HepG2 (cell line): ENCODE measurements around the gene ADI1. TPM values are rescaled to one million over a fixed set of nuclear protein-coding genes. Genes with fewer than 3 reads are reported as not detected.

Experiments
- BCL6 ChIP-seq: IDR thresholded peaks from 2 replicates; pipeline ENCODE4 v1.6.1; 2016; ENCODE audit warnings: missing genetic modification reagents, missing compliant biosample characterization
- CENPT ChIP-seq: sonication (generic); formaldehyde crosslinking; IDR thresholded peaks from 2 replicates; pipeline ENCODE4 v1.8.0; 2022; ENCODE audit warnings: low read depth, mild to moderate bottlenecking, moderate library complexity, missing genetic modification reagents
- ELF3 ChIP-seq: IDR thresholded peaks from 2 replicates; pipeline ENCODE4 v1.6.1; 2016; ENCODE audit warnings: missing genetic modification reagents, missing compliant biosample characterization
- MTF1 ChIP-seq: sonication (generic); formaldehyde crosslinking; IDR thresholded peaks from 2 replicates; pipeline ENCODE4 v1.5.0; 2020; ENCODE audit warnings: missing genetic modification reagents
- NFKBIZ ChIP-seq: IDR thresholded peaks from 2 replicates; pipeline ENCODE4 v1.6.1; 2018; ENCODE audit warnings: missing genetic modification reagents, missing compliant biosample characterization
- NFYB ChIP-seq: sonication (generic); formaldehyde crosslinking; IDR thresholded peaks from 2 replicates; pipeline ENCODE4 v1.4.0; 2020; ENCODE audit warnings: missing genetic modification reagents
- PRPF4 ChIP-seq: fragments of 200-400 bp; formaldehyde crosslinking; IDR thresholded peaks from 2 replicates; pipeline ENCODE4 v1.6.1; 2016; ENCODE audit warnings: low read length, low read depth; ENCODE audit not compliant: poor library complexity, severe bottlenecking
- SMAD3 ChIP-seq: sonication (generic); formaldehyde crosslinking; IDR thresholded peaks from 2 replicates; pipeline ENCODE4 v1.4.0; 2020; ENCODE audit warnings: missing genetic modification reagents
- SNAPC2 ChIP-seq: sonication (generic); formaldehyde crosslinking; IDR thresholded peaks from 2 replicates; pipeline ENCODE4 v1.8.1; 2022; ENCODE audit warnings: mild to moderate bottlenecking, missing genetic modification reagents
- ZC3H4 ChIP-seq: sonication (generic); formaldehyde crosslinking; IDR thresholded peaks from 2 replicates; pipeline ENCODE4 v1.4.0; 2020; ENCODE audit warnings: missing genetic modification reagents, borderline replicate concordance
- ZNF724P ChIP-seq: sonication (generic); formaldehyde crosslinking; IDR thresholded peaks from 2 replicates; pipeline ENCODE4 v1.8.0; 2022; ENCODE audit warnings: missing genetic modification reagents, borderline replicate concordance
- ZNF790 ChIP-seq: sonication (generic); formaldehyde crosslinking; IDR thresholded peaks from 2 replicates; pipeline ENCODE4 v1.8.0; 2022; ENCODE audit warnings: missing genetic modification reagents, mild to moderate bottlenecking, borderline replicate concordance
- polyA plus RNA-seq, 8 experiments: library from polyadenylated mRNA; depleted of rRNA in 3 of 8; stranded (reverse) in 7 of 8; unstranded in 1 of 8; fragments of >200 nt; fragmentation: Illumina TruSeq in 4 of 8; extraction: Trizol in 4 of 8; gene quantifications; 2 replicates each; pipeline versions ENCODE4 v1.2.1 to v1.2.3, GENCODE V29; 2011 to 2016; ENCODE audit warnings: low read depth in 4 of 8, missing spikeins in 1 of 8, mixed read lengths in 1 of 8; ENCODE audit not compliant: insufficient read depth in 1 of 8
- total RNA-seq, 5 experiments: library from RNA; depleted of rRNA; stranded (reverse); fragments of >200 nt; fragmentation: Illumina TruSeq; extraction: Trizol; gene quantifications; 2 replicates each; pipeline ENCODE4 v1.2.3, GENCODE V29; 2016; ENCODE audit warnings: low read depth in 1 of 5
- TF ChIP-seq, protein P1 (sequence below): IDR thresholded peaks from 2 replicates; pipeline ENCODE4 v1.6.1; 2016; ENCODE audit warnings: mild to moderate bottlenecking
- TF ChIP-seq, protein P2 (sequence below): sonication (generic); formaldehyde crosslinking; IDR thresholded peaks from 2 replicates; pipeline ENCODE4 v1.4.0; 2020; ENCODE audit warnings: missing genetic modification reagents, borderline replicate concordance
- TF ChIP-seq, protein P3 (sequence below): sonication (generic); formaldehyde crosslinking; IDR thresholded peaks from 2 replicates; pipeline ENCODE4 v1.4.0; 2020; ENCODE audit warnings: mild to moderate bottlenecking, missing genetic modification reagents
- TF ChIP-seq, protein P4 (sequence below): sonication (generic); formaldehyde crosslinking; IDR thresholded peaks from 2 replicates; pipeline ENCODE4 v1.5.1; 2020; ENCODE audit warnings: mild to moderate bottlenecking, moderate library complexity, missing genetic modification reagents

ADI1 gene
- total and polyA plus RNA-seq, 2 of the 13 experiments (the other 11 are each of a cell fraction or from before 2014, with no cell fraction given): 28.7 to 123 TPM

DNA sequence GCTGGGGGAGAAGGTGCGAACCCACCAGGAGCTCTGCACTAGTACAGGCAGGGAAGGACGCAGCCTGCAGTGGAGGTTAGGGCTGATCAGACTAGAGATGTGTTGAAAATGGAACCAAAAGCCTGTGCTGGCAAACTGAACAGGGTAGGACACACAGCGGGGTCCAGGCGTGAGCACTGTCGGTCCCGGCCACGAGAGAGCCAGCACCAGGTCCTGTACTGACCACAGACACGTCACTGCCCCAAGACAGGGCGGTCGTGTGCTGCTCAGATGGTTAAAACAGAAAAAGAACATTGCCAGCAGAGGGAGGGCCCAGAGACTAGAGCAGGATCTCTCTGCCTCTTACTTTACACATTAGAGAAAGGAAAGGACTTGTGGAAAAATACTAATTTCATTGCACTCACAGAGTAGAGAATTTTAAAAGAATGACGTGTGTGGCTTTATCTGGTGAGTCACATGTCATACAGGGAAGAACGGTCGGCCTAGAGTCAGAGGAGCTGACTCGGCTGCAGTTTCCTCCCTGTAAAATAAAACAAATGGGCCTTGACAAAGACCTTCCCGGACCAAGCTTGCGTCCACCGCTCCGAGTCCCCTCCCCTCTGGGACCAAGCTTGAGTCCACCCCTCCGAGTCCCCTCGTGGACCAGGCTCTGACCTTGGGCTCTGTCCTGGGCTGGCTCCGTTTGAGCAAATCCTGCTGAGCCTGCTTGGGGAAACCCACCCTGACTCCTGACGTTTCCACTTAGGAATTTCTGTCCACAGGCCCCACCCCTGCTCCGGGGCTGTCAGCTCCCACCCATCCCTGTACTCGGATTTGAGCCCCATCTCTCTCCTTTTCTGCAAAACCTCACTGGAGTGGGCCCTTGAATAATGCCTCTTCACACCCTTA is 16.7 kb upstream of the ADI1 start (continued):
- TF ChIP-seq, protein P1, sequence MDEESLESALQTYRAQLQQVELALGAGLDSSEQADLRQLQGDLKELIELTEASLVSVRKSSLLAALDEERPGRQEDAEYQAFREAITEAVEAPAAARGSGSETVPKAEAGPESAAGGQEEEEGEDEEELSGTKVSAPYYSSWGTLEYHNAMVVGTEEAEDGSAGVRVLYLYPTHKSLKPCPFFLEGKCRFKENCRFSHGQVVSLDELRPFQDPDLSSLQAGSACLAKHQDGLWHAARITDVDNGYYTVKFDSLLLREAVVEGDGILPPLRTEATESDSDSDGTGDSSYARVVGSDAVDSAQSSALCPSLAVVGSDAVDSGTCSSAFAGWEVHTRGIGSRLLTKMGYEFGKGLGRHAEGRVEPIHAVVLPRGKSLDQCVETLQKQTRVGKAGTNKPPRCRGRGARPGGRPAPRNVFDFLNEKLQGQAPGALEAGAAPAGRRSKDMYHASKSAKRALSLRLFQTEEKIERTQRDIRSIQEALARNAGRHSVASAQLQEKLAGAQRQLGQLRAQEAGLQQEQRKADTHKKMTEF (CRISPR knock-in tag): peak; percentile 77; the same call in 1 of the 2 replicates
- TF ChIP-seq NFKBIZ: no peak
- no peak; the same call in 1 of the 2 replicates for TF ChIP-seq ELF3
- TF ChIP-seq, protein P2, sequence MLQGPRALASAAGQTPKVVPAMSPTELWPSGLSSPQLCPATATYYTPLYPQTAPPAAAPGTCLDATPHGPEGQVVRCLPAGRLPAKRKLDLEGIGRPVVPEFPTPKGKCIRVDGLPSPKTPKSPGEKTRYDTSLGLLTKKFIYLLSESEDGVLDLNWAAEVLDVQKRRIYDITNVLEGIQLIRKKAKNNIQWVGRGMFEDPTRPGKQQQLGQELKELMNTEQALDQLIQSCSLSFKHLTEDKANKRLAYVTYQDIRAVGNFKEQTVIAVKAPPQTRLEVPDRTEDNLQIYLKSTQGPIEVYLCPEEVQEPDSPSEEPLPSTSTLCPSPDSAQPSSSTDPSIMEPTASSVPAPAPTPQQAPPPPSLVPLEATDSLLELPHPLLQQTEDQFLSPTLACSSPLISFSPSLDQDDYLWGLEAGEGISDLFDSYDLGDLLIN: no peak
- TF ChIP-seq CENPT (CRISPR knock-in tag): no peak
- no peak for TF ChIP-seq SMAD3 (CRISPR knock-in tag)
- TF ChIP-seq ZNF724P (CRISPR knock-in tag): no peak
- no peak for TF ChIP-seq BCL6 (CRISPR knock-in tag)
- no peak for TF ChIP-seq MTF1 (CRISPR knock-in tag)
- TF ChIP-seq, protein P3, sequence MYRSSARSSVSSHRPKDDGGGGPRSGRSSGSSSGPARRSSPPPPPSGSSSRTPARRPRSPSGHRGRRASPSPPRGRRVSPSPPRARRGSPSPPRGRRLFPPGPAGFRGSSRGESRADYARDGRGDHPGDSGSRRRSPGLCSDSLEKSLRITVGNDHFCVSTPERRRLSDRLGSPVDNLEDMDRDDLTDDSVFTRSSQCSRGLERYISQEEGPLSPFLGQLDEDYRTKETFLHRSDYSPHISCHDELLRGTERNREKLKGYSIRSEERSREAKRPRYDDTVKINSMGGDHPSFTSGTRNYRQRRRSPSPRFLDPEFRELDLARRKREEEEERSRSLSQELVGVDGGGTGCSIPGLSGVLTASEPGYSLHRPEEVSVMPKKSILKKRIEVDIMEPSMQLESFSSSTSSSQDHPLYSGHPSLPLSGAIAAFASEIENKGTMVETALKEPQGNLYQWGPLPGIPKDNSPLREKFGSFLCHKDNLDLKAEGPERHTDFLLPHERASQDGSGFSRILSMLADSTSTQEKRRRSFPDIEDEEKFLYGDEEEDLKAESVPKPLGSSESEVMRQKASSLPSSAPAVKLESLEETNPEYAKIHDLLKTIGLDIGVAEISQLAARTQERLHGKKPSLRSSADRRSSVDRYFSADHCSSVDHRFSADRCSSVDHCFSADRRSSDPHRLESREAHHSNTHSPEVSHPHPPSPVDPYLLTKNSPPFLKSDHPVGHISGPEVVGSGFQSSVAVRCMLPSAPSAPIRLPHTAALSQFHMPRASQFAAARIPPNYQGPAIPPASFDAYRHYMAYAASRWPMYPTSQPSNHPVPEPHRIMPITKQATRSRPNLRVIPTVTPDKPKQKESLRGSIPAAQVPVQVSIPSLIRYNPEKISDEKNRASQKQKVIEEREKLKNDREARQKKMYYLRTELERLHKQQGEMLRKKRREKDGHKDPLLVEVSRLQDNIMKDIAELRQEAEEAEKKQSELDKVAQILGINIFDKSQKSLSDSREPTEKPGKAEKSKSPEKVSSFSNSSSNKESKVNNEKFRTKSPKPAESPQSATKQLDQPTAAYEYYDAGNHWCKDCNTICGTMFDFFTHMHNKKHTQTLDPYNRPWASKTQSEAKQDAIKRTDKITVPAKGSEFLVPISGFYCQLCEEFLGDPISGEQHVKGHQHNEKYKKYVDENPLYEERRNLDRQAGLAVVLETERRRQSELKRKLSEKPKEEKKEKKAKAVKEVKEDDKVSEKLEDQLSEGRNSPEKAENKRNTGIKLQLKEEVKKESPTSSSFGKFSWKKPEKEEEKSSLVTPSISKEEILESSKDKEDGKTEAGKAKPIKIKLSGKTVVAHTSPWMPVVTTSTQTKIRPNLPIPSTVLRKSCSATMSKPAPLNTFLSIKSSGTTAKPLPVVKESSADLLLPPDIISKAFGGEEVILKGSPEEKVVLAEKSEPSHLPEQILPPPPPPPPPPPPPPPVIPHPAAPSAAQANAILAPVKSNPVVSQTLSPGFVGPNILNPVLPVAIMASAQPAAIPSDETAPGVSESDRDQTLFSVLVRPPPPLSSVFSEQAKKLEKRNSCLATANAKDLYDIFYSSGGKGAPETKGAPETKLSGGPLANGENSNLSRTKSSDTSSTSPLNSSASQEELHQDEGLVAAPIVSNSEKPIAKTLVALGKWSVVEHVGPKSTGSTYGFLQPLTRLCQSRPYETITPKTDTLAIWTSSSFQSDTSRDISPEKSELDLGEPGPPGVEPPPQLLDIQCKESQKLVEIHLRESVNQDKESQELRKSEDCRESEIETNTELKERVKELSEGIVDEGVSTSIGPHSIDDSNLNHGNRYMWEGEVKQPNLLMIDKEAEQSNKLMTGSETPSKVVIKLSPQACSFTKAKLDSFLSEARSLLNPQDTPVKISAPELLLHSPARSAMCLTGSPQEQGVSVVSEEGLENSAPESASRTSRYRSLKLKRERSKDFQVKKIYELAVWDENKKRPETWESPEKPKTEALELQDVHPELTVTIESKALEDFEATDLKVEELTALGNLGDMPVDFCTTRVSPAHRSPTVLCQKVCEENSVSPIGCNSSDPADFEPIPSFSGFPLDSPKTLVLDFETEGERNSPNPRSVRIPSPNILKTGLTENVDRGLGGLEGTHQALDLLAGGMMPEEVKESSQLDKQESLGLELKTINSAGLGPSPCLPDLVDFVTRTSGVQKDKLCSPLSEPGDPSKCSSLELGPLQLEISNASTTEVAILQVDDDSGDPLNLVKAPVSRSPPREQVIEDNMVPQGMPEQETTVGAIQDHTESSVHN (CRISPR knock-in tag): no peak
- TF ChIP-seq ZC3H4 (CRISPR knock-in tag): 0 out of 2 replicates have a peak, but pooled peaks have one; percentile 77
- no peak for TF ChIP-seq PRPF4
- no peak for TF ChIP-seq NFYB (CRISPR knock-in tag)
- TF ChIP-seq ZNF790 (CRISPR knock-in tag): no peak
- TF ChIP-seq, protein P4, sequence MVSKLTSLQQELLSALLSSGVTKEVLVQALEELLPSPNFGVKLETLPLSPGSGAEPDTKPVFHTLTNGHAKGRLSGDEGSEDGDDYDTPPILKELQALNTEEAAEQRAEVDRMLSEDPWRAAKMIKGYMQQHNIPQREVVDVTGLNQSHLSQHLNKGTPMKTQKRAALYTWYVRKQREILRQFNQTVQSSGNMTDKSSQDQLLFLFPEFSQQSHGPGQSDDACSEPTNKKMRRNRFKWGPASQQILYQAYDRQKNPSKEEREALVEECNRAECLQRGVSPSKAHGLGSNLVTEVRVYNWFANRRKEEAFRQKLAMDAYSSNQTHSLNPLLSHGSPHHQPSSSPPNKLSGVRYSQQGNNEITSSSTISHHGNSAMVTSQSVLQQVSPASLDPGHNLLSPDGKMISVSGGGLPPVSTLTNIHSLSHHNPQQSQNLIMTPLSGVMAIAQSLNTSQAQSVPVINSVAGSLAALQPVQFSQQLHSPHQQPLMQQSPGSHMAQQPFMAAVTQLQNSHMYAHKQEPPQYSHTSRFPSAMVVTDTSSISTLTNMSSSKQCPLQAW (CRISPR knock-in tag): 0 out of 2 replicates have a peak, but pooled peaks have one; percentile 9
- TF ChIP-seq SNAPC2 (CRISPR knock-in tag): 0 out of 2 replicates have a peak, but pooled peaks have one; percentile 15
